Keratinocyte (primary cell): Measurements from ENCODE around the gene LGALS14.

ENCODE experiments used
- EZH2 ChIP-seq: IDR thresholded peaks from one replicate; pipeline ENCODE4 v1.6.1; 2012; ENCODE audit warnings: inconsistent platforms, mild to moderate bottlenecking, low read length, moderate library complexity
- TF ChIP-seq, protein P1 (sequence below), 3 experiments: IDR thresholded peaks in 1 of 3; conservative IDR thresholded peaks in 1 of 3; optimal IDR thresholded peaks in 1 of 3; 2 replicates in 2 of 3; 3 replicates in 1 of 3; pipeline versions ENCODE3 to v1.5.1; 2011; ENCODE audit warnings: low read length in 3 of 3, mild to moderate bottlenecking in 3 of 3, moderate library complexity in 2 of 3, control low read depth in 1 of 3, inconsistent platforms in 1 of 3; ENCODE audit not compliant: insufficient read depth in 2 of 3; ENCODE audit errors: extremely low read depth in 1 of 3

DNA sequence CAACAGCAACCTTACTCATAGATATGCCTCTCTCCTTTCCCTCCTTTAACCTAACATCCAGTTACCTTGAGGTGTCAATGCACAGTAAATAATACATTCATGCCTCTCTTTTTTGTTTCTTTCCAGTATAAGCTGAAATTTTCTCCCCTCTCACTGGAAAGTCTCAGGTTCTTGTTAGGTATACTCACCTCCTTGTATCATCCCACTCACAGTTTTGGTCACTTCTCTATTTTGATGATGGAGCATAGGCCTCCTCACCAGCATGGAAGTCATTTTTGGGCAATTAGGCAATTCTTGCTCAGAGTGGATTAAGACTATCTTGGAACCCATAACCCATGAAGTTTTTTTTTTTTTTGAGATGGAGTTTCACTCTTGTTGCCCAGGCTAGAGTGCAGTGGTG, 5.7 kb upstream of the LGALS14 start:
- no peak for TF ChIP-seq EZH2
- TF ChIP-seq, protein P1, sequence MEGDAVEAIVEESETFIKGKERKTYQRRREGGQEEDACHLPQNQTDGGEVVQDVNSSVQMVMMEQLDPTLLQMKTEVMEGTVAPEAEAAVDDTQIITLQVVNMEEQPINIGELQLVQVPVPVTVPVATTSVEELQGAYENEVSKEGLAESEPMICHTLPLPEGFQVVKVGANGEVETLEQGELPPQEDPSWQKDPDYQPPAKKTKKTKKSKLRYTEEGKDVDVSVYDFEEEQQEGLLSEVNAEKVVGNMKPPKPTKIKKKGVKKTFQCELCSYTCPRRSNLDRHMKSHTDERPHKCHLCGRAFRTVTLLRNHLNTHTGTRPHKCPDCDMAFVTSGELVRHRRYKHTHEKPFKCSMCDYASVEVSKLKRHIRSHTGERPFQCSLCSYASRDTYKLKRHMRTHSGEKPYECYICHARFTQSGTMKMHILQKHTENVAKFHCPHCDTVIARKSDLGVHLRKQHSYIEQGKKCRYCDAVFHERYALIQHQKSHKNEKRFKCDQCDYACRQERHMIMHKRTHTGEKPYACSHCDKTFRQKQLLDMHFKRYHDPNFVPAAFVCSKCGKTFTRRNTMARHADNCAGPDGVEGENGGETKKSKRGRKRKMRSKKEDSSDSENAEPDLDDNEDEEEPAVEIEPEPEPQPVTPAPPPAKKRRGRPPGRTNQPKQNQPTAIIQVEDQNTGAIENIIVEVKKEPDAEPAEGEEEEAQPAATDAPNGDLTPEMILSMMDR (optimal IDR thresholded peaks at IDR 0.05 in 1 of 3, IDR thresholded peaks at IDR 0.05 in 1 of 3, conservative IDR thresholded peaks at IDR 0.05 in 1 of 3; ENCODE audit: extremely low read depth in 1 of 3, insufficient read depth in 2 of 3, low read length in 3 of 3) = no peak
